Heart right ventricle (tissue), 16 donors: ENCODE data around the gene MTUS2. TPM values are rescaled to one million over a fixed set of nuclear protein-coding genes. Genes with fewer than 3 reads are reported as not detected.

Experiments used
- ATAC-seq, 8 donors: fragments of 200-7000 bp; cut with Tn5 transposase; one replicate each; pipeline ENCODE4 v1.9.1; 2020; ENCODE audit warnings: mild to moderate bottlenecking in 8 of 8, moderate library complexity in 8 of 8, moderate number of reproducible peaks in 1 of 8
- DNase-seq, 2 donors: peaks; one replicate each; pipeline ENCODE4 v3.0.0-alpha.2; 2020
- H3K27ac ChIP-seq, 10 donors: fragments of 200-600 bp; sonication (generic) in 2 of 10; one replicate each; pipeline versions ENCODE4 v1.5.0 to v1.8.0; 2020 to 2022; ENCODE audit warnings: mild to moderate bottlenecking in 3 of 10
- H3K27me3 ChIP-seq, 7 donors: fragments of 200-600 bp; one replicate each; pipeline ENCODE4 v1.8.0; 2021 to 2022; ENCODE audit warnings: mild to moderate bottlenecking in 2 of 7
- H3K36me3 ChIP-seq, 9 donors: fragments of 200-600 bp; sonication (generic) in 1 of 9; one replicate each; pipeline versions ENCODE4 v1.5.0 to v1.8.0; 2020 to 2022; ENCODE audit warnings: mild to moderate bottlenecking in 2 of 9
- H3K4me1 ChIP-seq, 9 donors: fragments of 200-600 bp; sonication (generic) in 1 of 9; one replicate each; pipeline versions ENCODE4 v1.5.0 to v1.8.0; 2020 to 2022; ENCODE audit warnings: mild to moderate bottlenecking in 4 of 9
- H3K4me3 ChIP-seq, 10 donors: fragments of 200-600 bp; sonication (generic) in 2 of 10; one replicate each; pipeline versions ENCODE4 v1.5.0 to v1.8.0; 2020 to 2022; ENCODE audit warnings: mild to moderate bottlenecking in 7 of 10, moderate library complexity in 2 of 10
- H3K9me3 ChIP-seq, 11 donors: fragments of 200-600 bp in 10 of 11; sonication (generic) in 2 of 11; one replicate each; pipeline versions ENCODE4 v1.5.0 to v1.8.0; 2013 to 2022; ENCODE audit warnings: mild to moderate bottlenecking in 2 of 11, control low read depth in 1 of 11, moderate library complexity in 1 of 11
- WGBS, 2 donors: extraction: QIAGEN DNeasy Blood & Tissue Kit; methylation state at CpG; one replicate each; pipeline ENCODE4 v1.1.7; 2013; ENCODE audit warnings: inconsistent platforms in 1 of 2; 5-methylcytosine and 5-hydroxymethylcytosine counted together
- intact Hi-C, 10 donors: fragments of 100-400 bp; cut with DNase I; formaldehyde crosslinking; loops; one replicate each; pipeline versions ENCODE4 v1.11.1 to v1.14.2; 2022
- polyA plus RNA-seq, 2 donors: library from polyadenylated mRNA; stranded (reverse); fragments of 200-250 nt; gene quantifications; one replicate each; pipeline ENCODE4 v1.2.3, GENCODE V29; 2013
- total RNA-seq, 10 donors: library from RNA; stranded (reverse); fragmentation: NEBNext Ultra II Directional in 3 of 10; extraction: Animal tissue kit (Norgen Biotek cat#: 25700) in 3 of 10; gene quantifications; one replicate each; pipeline versions ENCODE4 v1.2.1 to v1.2.4, GENCODE V29; 2021 to 2023
- TF ChIP-seq, protein P1 (sequence below), 9 donors: fragments of 200-600 bp; sonication (generic) in 2 of 9; IDR thresholded peaks; one replicate each; pipeline versions ENCODE4 v1.5.0 to v1.8.0; 2021 to 2022; ENCODE audit warnings: antibody characterized with exemption in 9 of 9, mild to moderate bottlenecking in 5 of 9, moderate library complexity in 1 of 9
- donor health status: Arrhythmogenic right ventricular cardiomyopathy.
- donor health status: ischemic (EF 13 %, LVEDD 7.1; RV severe dilation, severe dysfunction).
- donor health status: healthy with polysubstance abuse.
- donor health status: DM: no; HTN: yes; CAD: no.
- donor health status: DM: no; HTN: no; CAD: no.
- donor health status: ischemic (EF 25% LVEDD 6.9; RV normal size, moderate dysfunction).
- donor health status: ischemic (EF 25% LVEDD 5.7; RV mildly dilated, moderate dysfunction).
- donor health status: healthy.
- donor health status: DM: yes; HTN: yes; CAD: no.
- donor health status: Ischemic cardiomyopathy.
- donor health status: ischemic (EF 35%, LVEDD 5.7; RV mildly dilated, moderate dysfunction).
- donor health status: nonischemic (EF 11% LVEDD 7.7; RV severe dilation, severe dysfunction).
- donor health status: DM: yes; HTN: yes; CAD: no.
- donor health status: PGD.
- donor health status: ischemic (EF 29% LVEDD 5.4; RV normal size, mild dysfunction).
- donor health status: nonischemic (EF 23%, LVEDD 6.1; RV moderate dilation, normal function).

MTUS2 gene
- total and polyA plus RNA-seq, 12 donors = 18.7 to 159 (median 65.6) TPM

DNA sequence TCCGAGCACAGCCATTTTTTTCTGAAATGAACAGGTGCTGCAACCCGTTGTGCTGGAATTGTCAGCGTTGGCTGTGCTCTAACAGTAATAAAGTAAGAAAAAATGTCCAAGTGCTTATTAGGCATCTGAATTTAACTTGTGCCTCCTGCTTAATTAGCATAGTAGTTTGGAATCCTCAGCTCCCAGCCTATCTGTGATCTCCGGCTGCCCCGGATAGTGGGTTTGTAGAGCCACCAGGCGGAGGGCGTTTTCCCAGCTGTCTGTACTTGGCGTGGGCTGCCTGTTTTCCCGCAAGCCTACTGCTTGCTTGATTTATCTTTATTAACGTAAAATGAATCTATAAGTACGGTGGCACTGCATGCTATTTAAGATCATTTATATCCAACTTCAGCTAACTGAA, 137.9 kb downstream of the MTUS2 start:
- Histone ChIP-seq H3K9me3 (peaks cover 0 to 3% (median 0%) of the 10 kb centered on the region in 11 donors), H3K4me1 (peaks cover 0 to 25% (median 4%) of the 10 kb centered on the region in 9 donors), H3K4me3 (no peak overlapping the region), H3K27me3 (no peaks in the 10 kb centered on the region), H3K27ac (peak overlapping the region in 5 of 10 donors; percentile 7 to 87 (median 52)), H3K36me3 (no peaks in the 10 kb centered on the region)
- intact Hi-C loops = loop anchor here in 2 of 10 donors (10.0 kb wide), 1 partner anchor 133 kb away; the partner anchor contains the start of gene MTUS2 (in 2 of the 2)
- WGBS, 2 donors = 48 to 56% methylated on average over 11 of the region's 11 CpGs
- TF ChIP-seq, protein P1, sequence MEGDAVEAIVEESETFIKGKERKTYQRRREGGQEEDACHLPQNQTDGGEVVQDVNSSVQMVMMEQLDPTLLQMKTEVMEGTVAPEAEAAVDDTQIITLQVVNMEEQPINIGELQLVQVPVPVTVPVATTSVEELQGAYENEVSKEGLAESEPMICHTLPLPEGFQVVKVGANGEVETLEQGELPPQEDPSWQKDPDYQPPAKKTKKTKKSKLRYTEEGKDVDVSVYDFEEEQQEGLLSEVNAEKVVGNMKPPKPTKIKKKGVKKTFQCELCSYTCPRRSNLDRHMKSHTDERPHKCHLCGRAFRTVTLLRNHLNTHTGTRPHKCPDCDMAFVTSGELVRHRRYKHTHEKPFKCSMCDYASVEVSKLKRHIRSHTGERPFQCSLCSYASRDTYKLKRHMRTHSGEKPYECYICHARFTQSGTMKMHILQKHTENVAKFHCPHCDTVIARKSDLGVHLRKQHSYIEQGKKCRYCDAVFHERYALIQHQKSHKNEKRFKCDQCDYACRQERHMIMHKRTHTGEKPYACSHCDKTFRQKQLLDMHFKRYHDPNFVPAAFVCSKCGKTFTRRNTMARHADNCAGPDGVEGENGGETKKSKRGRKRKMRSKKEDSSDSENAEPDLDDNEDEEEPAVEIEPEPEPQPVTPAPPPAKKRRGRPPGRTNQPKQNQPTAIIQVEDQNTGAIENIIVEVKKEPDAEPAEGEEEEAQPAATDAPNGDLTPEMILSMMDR (IDR thresholded peaks at IDR 0.05) = peak in 3 of 9 donors; percentile 39 to 42 (median 39)
- DNase-seq (no peak), ATAC-seq (peak in 3 of 8 donors; percentile 34 to 43 (median 41))

DNA sequence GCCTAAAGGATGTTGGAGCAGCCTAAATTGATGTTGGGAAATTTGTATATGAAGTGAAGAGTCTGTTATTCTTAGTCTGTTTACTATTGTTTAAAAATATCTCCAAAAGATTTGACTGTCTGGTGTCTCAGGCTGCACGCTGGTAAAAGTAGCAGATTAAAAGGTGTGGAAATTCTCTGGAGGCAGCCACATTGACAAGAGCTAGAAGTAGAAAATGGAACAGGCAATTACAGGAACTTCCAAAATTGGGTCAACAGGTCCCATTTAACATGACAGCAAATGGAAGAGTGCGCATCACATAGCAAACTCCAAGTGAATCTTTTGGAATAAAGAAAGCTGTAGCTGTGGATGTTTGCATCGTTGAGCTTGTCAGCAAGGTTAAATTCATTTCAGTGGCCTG, 138.3 kb downstream of the MTUS2 start:
- DNase-seq (no peak), ATAC-seq (no peak)
- TF ChIP-seq, protein P1 (IDR thresholded peaks at IDR 0.05) = peak in 1 of 9 donors; percentile 1
- H3K4me3 ChIP-seq = no peak overlapping the region
- intact Hi-C loops = loop anchor here in 2 of 10 donors (10.0 kb wide), 1 partner anchor 134 kb away; the partner anchor contains the start of gene MTUS2 (in 2 of the 2)
- no peaks in the 10 kb centered on the region for H3K36me3 ChIP-seq
- peaks cover 0 to 3% (median 0%) of the 10 kb centered on the region in 11 donors for H3K9me3 ChIP-seq
- 54 to 60% methylated on average over 3 of the region's 3 CpGs for WGBS, 2 donors
- no peaks in the 10 kb centered on the region for H3K27me3 ChIP-seq
- H3K4me1 ChIP-seq = peaks cover 0 to 26% (median 4%) of the 10 kb centered on the region in 9 donors
- H3K27ac ChIP-seq = peak overlapping the region in 5 of 10 donors; percentile 7 to 87 (median 52)

DNA sequence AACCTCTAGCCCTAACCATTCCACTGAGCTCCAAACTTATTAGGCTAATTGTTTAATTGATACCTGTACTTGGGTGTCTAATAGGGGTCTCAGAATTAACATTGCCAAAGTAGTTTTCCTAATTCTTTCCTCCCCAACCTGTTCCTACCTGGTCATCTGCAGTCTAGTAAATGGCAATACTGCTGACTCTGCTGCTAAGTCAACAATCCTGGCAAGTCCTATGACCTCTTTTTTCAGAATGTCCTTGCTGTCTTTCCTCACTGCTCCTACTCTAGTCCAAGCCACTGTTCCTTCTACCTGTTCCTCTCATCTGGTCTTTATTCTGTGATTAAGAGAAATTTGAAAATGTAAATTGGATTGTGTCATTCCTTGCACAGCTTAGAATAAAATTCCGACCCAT, 143.9 kb downstream of the MTUS2 start:
- peaks cover 0 to 3% (median 0%) of the 10 kb centered on the region in 11 donors for H3K9me3 ChIP-seq
- no peak overlapping the region for H3K27ac ChIP-seq
- WGBS, 2 donors = 95% methylated on average over 1 of the region's 1 CpG
- no peak for ATAC-seq
- H3K4me3 ChIP-seq = no peak overlapping the region
- intact Hi-C loops = no loop called here
- no peaks in the 10 kb centered on the region for H3K27me3 ChIP-seq
- H3K36me3 ChIP-seq = no peaks in the 10 kb centered on the region
- TF ChIP-seq, protein P1 (IDR thresholded peaks at IDR 0.05) = no peak
- DNase-seq = no peak
- peaks cover 0 to 13% (median 0%) of the 10 kb centered on the region in 9 donors for H3K4me1 ChIP-seq

DNA sequence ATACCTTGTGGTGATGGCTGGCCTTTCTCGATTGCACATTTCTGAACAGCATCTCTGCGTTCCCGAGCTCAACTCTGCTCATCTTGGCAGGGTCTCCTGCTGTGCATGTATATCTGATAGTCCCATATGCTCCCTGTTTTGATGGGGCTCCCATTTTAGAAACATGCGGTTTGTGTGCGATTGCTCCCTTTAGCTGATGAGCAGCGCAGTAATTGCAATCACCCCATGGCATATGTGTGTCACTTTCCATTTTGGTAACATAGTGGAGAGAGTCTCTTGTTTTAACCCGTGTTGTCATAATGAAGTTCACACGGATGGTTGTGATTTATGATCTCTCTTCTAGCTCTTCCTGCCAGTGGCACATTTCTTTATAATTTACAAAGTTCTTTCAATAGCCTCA, 144.7 kb downstream of the MTUS2 start:
- WGBS, 2 donors = 66 to 70% methylated on average over 8 of the region's 8 CpGs
- Histone ChIP-seq H3K9me3 (peaks cover 0 to 3% (median 0%) of the 10 kb centered on the region in 11 donors), H3K4me1 (peaks cover 0 to 11% (median 0%) of the 10 kb centered on the region in 9 donors), H3K4me3 (no peak overlapping the region), H3K27me3 (no peaks in the 10 kb centered on the region), H3K27ac (no peak overlapping the region), H3K36me3 (no peaks in the 10 kb centered on the region)
- DNase-seq (no peak), ATAC-seq (peak in 3 of 8 donors; percentile 31 to 79 (median 73))
- intact Hi-C loops = no loop called here
- TF ChIP-seq, protein P1 (IDR thresholded peaks at IDR 0.05) = no peak
